Kidney epithelial cell (primary cell): Measurements from ENCODE around the gene TIAM2. TPM values are rescaled to one million over a fixed set of nuclear protein-coding genes. Genes with fewer than 3 reads are reported as not detected.
"Not testable (repeated sequence)": the region's sequence is repeated elsewhere in the genome, so short reads cannot be mapped to it uniquely, and the experiment has no call there.

ENCODE experiments used
- DNase-seq: peaks from one replicate; pipeline ENCODE4 v3.0.0-alpha.2; 2010; ENCODE audit warnings: low read depth
- H3K27me3 ChIP-seq: 2 replicates; pipeline ENCODE4 v1.6.0; 2011; ENCODE audit warnings: low read length; ENCODE audit not compliant: control insufficient read depth, insufficient read depth
- H3K36me3 ChIP-seq: 2 replicates; pipeline ENCODE4 v1.5.1; 2011; ENCODE audit warnings: low read length; ENCODE audit not compliant: control insufficient read depth, insufficient read depth
- H3K4me3 ChIP-seq: 2 replicates; pipeline ENCODE4 v1.5.1; 2011; ENCODE audit warnings: low read depth, mild to moderate bottlenecking, control low read depth, low read length
- total RNA-seq: library from RNA; depleted of rRNA; stranded (reverse); fragments of >200 nt; gene quantifications from 2 replicates; pipeline ENCODE4 v1.2.3, GENCODE V29; 2015
- TF ChIP-seq, protein P1 (sequence below): IDR thresholded peaks from 2 replicates; pipeline ENCODE4 v1.5.1; 2011; ENCODE audit warnings: mild to moderate bottlenecking, moderate library complexity, low read length, control low read depth, inconsistent platforms; ENCODE audit not compliant: insufficient read depth, poor library complexity, severe bottlenecking

TIAM2 gene
- total RNA-seq, 1 donor from 2014 or later: 21.3 TPM

DNA sequence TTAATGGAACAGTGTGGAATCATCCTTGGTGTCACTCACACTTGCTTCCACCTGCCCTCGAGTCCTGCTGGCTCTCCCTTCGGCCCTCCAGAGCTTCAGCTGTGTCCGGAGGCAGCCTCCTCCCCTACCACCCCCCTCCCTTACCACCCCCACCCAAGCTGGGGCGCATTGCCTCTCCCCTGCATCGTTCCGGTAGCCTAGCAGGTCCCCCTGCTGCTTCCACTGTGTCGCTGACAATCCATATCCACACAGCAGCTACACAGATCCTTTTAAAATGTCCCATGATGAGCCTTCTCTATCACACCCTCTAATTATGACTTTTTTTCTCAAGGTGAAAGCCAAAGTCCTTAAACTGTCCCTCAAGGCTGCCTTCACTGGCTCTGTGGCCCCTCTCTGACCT is 117.6 kb downstream of the TIAM2 start:
- TF ChIP-seq, protein P1, sequence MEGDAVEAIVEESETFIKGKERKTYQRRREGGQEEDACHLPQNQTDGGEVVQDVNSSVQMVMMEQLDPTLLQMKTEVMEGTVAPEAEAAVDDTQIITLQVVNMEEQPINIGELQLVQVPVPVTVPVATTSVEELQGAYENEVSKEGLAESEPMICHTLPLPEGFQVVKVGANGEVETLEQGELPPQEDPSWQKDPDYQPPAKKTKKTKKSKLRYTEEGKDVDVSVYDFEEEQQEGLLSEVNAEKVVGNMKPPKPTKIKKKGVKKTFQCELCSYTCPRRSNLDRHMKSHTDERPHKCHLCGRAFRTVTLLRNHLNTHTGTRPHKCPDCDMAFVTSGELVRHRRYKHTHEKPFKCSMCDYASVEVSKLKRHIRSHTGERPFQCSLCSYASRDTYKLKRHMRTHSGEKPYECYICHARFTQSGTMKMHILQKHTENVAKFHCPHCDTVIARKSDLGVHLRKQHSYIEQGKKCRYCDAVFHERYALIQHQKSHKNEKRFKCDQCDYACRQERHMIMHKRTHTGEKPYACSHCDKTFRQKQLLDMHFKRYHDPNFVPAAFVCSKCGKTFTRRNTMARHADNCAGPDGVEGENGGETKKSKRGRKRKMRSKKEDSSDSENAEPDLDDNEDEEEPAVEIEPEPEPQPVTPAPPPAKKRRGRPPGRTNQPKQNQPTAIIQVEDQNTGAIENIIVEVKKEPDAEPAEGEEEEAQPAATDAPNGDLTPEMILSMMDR: no peak
- Histone ChIP-seq H3K36me3 (no peaks in the 10 kb centered on the region), H3K27me3 (no peaks in the 10 kb centered on the region), H3K4me3 (no peak overlapping the region)
- no peak for DNase-seq

DNA sequence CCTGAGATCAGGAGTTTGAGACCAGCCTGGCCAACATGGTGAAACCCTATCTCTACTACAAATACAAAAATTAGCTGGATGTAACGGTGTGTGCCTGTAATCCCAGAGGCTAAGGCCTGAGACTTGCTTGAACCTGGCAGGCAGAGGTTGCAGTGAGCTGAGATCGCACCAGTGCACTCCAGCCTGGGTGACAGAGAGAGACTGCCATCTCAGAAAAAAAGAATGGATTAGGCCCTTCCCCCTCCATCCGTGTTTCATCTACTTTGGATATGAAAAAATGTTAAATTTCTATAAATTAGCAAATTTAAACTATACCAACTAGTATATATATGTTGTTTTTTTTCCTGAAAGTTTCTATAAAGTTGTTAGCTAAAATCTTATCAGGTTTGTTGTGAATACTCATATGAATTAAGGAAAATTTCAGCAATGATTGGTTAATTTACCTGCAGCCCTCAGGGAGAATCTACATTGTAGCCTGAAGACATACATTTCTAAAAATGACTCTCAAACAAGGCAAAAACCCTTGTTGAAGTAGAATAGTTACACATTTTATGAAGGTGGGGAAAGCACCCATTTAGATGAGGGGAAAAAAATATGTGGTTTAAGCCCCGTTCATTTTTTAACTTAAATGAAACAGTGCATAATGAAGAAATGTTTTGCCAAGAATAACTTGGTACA is 120.9 kb downstream of the TIAM2 start:
- no peak overlapping the region for H3K4me3 ChIP-seq
- no peaks in the 10 kb centered on the region for H3K36me3 ChIP-seq
- DNase-seq: no peak
- H3K27me3 ChIP-seq: no peaks in the 10 kb centered on the region
- TF ChIP-seq, protein P1: no peak

DNA sequence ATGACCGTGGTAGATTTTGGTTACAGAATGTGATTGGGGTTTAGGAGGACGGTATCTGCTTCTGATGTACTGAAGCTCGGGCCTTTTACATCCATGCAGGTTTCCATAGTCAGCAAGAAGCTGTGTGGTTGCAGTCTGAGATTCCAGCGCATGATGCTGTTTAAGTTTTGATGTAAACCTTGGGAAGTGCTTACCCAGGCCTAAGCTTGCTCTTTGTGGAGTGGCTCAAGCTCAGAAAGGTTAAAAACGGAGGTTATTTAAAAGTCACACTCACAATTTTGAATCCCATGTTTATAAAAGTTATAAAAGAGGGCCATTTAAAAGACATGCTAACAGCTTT is 121.4 kb downstream of the TIAM2 start:
- DNase-seq: no peak
- TF ChIP-seq, protein P1: no peak
- Histone ChIP-seq H3K4me3 (no peak overlapping the region), H3K27me3 (no peaks in the 10 kb centered on the region), H3K36me3 (no peaks in the 10 kb centered on the region)

DNA sequence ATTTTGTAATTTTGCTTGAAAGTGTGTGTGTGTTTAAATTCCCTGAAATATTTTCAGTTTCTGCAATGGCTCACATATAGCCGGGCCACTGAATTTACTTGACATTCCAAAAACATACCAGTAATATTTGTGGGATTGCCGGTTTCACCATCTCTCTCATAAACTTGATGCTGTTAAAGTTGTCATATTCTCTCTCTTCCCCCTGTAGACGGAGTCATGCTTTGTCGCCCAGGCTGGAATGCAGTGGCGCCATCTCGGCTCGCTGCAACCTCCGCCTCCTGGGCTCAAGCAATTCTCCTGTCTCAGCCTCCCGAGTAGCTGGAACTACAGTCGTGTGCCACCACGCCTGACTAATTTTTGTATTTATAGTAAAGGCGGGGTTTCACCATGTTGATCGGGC is 122.1 kb downstream of the TIAM2 start:
- Histone ChIP-seq H3K27me3 (no peaks in the 10 kb centered on the region), H3K36me3 (no peaks in the 10 kb centered on the region), H3K4me3 (no peak overlapping the region)
- TF ChIP-seq, protein P1: no peak
- DNase-seq: peak; percentile 63

DNA sequence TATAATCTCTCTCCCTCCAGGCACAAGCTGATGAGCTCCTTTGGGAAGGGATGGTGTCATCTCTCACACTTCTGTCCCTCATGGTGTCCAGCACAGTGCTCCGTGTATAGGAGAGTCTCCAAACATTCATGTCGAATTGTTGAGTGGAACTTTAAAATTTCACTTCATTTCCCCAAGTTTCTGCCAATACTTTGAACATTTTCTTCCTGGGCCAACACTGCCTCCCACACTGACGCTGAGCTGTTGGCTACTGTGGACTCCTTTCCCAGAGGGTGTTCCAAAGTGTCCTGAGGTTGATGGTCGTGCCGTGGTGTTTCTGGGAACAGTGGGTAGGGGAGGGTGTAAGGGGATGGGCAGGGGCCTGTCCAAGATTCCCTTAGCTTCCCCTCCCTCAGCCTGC is 122.7 kb downstream of the TIAM2 start:
- TF ChIP-seq, protein P1: no peak
- DNase-seq: no peak
- no peaks in the 10 kb centered on the region for H3K27me3 ChIP-seq

DNA sequence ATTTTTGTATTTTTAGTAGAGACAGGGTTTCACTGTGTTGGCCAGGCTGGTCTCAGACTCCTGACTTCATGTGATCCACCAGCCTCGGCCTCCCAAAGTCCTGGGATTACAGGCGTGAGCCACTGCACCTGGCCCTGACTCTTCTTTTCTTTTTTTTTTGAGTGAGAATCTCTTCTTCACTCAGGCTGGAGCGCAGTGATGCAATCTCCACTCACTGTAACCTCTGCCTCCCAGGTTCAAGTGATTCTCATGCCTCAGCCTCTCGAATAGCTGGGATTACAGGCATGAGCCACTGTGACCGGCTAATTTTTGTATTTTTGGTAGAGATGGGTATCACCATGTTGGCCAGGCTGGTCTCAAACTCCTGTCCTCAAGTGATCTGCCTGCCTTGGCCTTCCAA is 124.1 kb downstream of the TIAM2 start:
- H3K36me3 ChIP-seq, H3K27me3 ChIP-seq, DNase-seq, H3K4me3 ChIP-seq: not testable (repeated sequence)

More for the DNA sequence above, 122.7 kb downstream of the TIAM2 start:
- no peaks in the 10 kb centered on the region for H3K36me3 ChIP-seq
- H3K4me3 ChIP-seq: no peak overlapping the region
